K562 (cell line): Measurements from ENCODE around the gene PLEKHN1. TPM values are rescaled to one million over a fixed set of nuclear protein-coding genes. Genes with fewer than 3 reads are reported as not detected.

Experiments
- ADNP ChIP-seq: fragments of 200-800 bp; sonication (Bioruptor generic); IDR thresholded peaks from 2 replicates; pipeline ENCODE4 v1.6.1; 2016; ENCODE audit warnings: missing genetic modification characterization, missing compliant biosample characterization
- ARNT ChIP-seq, 2 experiments: fragments of 450-650 bp; IDR thresholded peaks; 2 replicates each; pipeline ENCODE4 v1.6.1; 2016; ENCODE audit warnings: mild to moderate bottlenecking in 1 of 2
- CC2D1A ChIP-seq: fragments of 450-650 bp; IDR thresholded peaks from 2 replicates; pipeline ENCODE4 v1.6.1; 2017; ENCODE audit warnings: mild to moderate bottlenecking
- EP400 ChIP-seq: fragments of 450-650 bp; IDR thresholded peaks from 2 replicates; pipeline ENCODE4 v1.6.1; 2017; ENCODE audit warnings: antibody characterized with exemption, mild to moderate bottlenecking, moderate library complexity
- ETV1 ChIP-seq: fragments of 450-650 bp; conservative IDR thresholded peaks from 2 replicates; pipeline ENCODE4 v1.6.1; 2016; ENCODE audit warnings: missing genetic modification characterization, control low read depth, low read depth, missing compliant biosample characterization
- HMGXB4 ChIP-seq: sonication (generic); formaldehyde crosslinking; IDR thresholded peaks from 2 replicates; pipeline ENCODE4 v1.8.1; 2023; ENCODE audit warnings: mild to moderate bottlenecking, missing genetic modification reagents
- ID3 ChIP-seq, 2 experiments: fragments of 250-450 bp in 1 of 2; fragments of 450-650 bp in 1 of 2; sonication (Bioruptor Pico) in 1 of 2; IDR thresholded peaks; 2 replicates each; pipeline versions ENCODE4 v1.6.1 to v1.8.0; 2016 to 2021; ENCODE audit warnings: mild to moderate bottlenecking in 2 of 2, moderate library complexity in 2 of 2, missing compliant biosample characterization in 1 of 2, missing genetic modification characterization in 1 of 2
- IRF2 ChIP-seq: sonication (generic); formaldehyde crosslinking; IDR thresholded peaks from 2 replicates; pipeline ENCODE4 v1.8.1; 2022; ENCODE audit warnings: mild to moderate bottlenecking, missing genetic modification reagents
- NEUROD1 ChIP-seq: fragments of 150-350 bp; IDR thresholded peaks from 2 replicates; pipeline ENCODE4 v1.6.1; 2014; ENCODE audit warnings: borderline replicate concordance, low read length, low read depth; ENCODE audit not compliant: partially characterized antibody
- RNF2 ChIP-seq: sonication (generic); IDR thresholded peaks from 2 replicates; pipeline ENCODE4 v1.6.1; 2016
- ZBTB11 ChIP-seq, 3 experiments: fragments of 200-800 bp in 1 of 3; fragments of 250-450 bp in 1 of 3; fragments of 450-650 bp in 1 of 3; sonication (Bioruptor Pico) in 1 of 3; sonication (Bioruptor generic) in 1 of 3; formaldehyde crosslinking in 1 of 3; IDR thresholded peaks; 2 replicates each; pipeline versions ENCODE4 v1.6.1 to v1.8.0; 2016 to 2022; ENCODE audit warnings: mild to moderate bottlenecking in 2 of 3, missing genetic modification characterization in 2 of 3, missing compliant biosample characterization in 1 of 3, moderate library complexity in 1 of 3
- ZNF184 ChIP-seq: sonication (generic); formaldehyde crosslinking; IDR thresholded peaks from 2 replicates; pipeline ENCODE4 v1.5.0; 2020; ENCODE audit warnings: missing genetic modification reagents
- ZNF212 ChIP-seq: fragments of 450-650 bp; formaldehyde crosslinking; IDR thresholded peaks from 2 replicates; pipeline ENCODE4 v1.4.0; 2020; ENCODE audit warnings: mild to moderate bottlenecking
- ZNF561 ChIP-seq: fragments of 450-650 bp; formaldehyde crosslinking; conservative IDR thresholded peaks from 2 replicates; pipeline ENCODE4 v1.4.0; 2020; ENCODE audit warnings: mild to moderate bottlenecking, moderate library complexity
- ZNF639 ChIP-seq, 2 experiments: fragments of 200-800 bp in 1 of 2; sonication (Bioruptor generic) in 1 of 2; sonication (generic) in 1 of 2; formaldehyde crosslinking in 1 of 2; IDR thresholded peaks in 1 of 2; conservative IDR thresholded peaks in 1 of 2; 2 replicates each; pipeline versions ENCODE4 v1.5.0 to v1.6.1; 2016 to 2020; ENCODE audit warnings: missing compliant biosample characterization in 1 of 2, missing genetic modification characterization in 1 of 2, missing genetic modification reagents in 1 of 2
- ZNF644 ChIP-seq: fragments of 200-800 bp; sonication (Bioruptor generic); IDR thresholded peaks from 2 replicates; pipeline ENCODE4 v1.6.1; 2016; ENCODE audit warnings: low read depth, missing genetic modification characterization, missing compliant biosample characterization
- ZNF79 ChIP-seq: fragments of 250-450 bp; sonication (Bioruptor Pico); IDR thresholded peaks from 2 replicates; pipeline ENCODE4 v1.4.0; 2020; ENCODE audit warnings: low read depth, mild to moderate bottlenecking, moderate library complexity
- polyA plus RNA-seq, 8 experiments: library from polyadenylated mRNA; depleted of rRNA in 4 of 8; stranded (reverse) in 5 of 8; unstranded in 3 of 8; fragments of >200 nt; fragmentation: Nextera tagmentation in 2 of 8; fragmentation: Illumina TruSeq in 1 of 8; extraction: Ambion mirVana in 2 of 8; extraction: Trizol in 1 of 8; gene quantifications; 2 replicates each; pipeline versions ENCODE4 v1.2.1 to v1.2.3, GENCODE V29; 2011 to 2014; ENCODE audit warnings: inconsistent platforms in 1 of 8, missing spikeins in 1 of 8
- total RNA-seq, 7 experiments: library from RNA; depleted of rRNA in 6 of 7; stranded (reverse); fragments of >200 nt in 6 of 7; fragmentation: Illumina TruSeq in 2 of 7; extraction: Trizol in 2 of 7; gene quantifications; 2 replicates each; pipeline versions ENCODE4 v1.2.1 to v1.2.3, GENCODE V29; 2011 to 2021; ENCODE audit warnings: low replicate concordance in 1 of 7

PLEKHN1 gene
- total and polyA plus RNA-seq, 9 of the 15 experiments (the other 6 are each of a cell fraction or from before 2014, with no cell fraction given), result 0.07 to 1.5 (median 0.13) TPM; not detected in 2

- TF ChIP-seq NEUROD1 (no peak), ZNF644 (tag) (peak; percentile 76; the same call in 1 of the 2 replicates), EP400 (peak; percentile 49; the same call in 1 of the 2 replicates), ZNF561 (CRISPR knock-in tag) (no peak), ADNP (tag) (no peak), ZNF639 (CRISPR knock-in tag; conservative IDR thresholded peaks at IDR 0.05 in 1 of 2, IDR thresholded peaks at IDR 0.05 in 1 of 2) (peak in 1 of 2 experiments; percentile 38; a peak in 1 of 4 replicates), ARNT (IDR thresholded peaks at IDR 0.05) (no peak), ZBTB11 (CRISPR knock-in tag; IDR thresholded peaks at IDR 0.05) (peak in 1 of 3 experiments; percentile 86; a peak in 2 of 6 replicates), RNF2 (peak; percentile 49; the same call in 1 of the 2 replicates), CC2D1A (no peak), ZNF212 (no peak), ZNF79 (no peak), ETV1 (tag) (peak; percentile 85), ZNF184 (CRISPR knock-in tag) (no peak), ID3 (CRISPR knock-in tag; IDR thresholded peaks at IDR 0.05) (0 out of 2 replicates have a peak, but pooled peaks have one; percentile 11), ID3 (tag; IDR thresholded peaks at IDR 0.05) (peak; percentile 94), HMGXB4 (CRISPR knock-in tag) (no peak), IRF2 (CRISPR knock-in tag) (no peak)
Measured at GRCh38 chr1:1004780-1005697, 38.8 kb downstream of the PLEKHN1 start (continued).
